OCI-LY1 (cell line): ENCODE measurements around the gene TP53BP2.

Experiments
- H2AFZ ChIP-seq: fragments of 200-600 bp; sonication (generic), shearing (Covaris generic); 2 replicates; pipeline ENCODE4 v1.6.0; 2014; ENCODE audit warnings: antibody characterized with exemption, mild to moderate bottlenecking, low read length
- H3F3A ChIP-seq: fragments of 200-600 bp; sonication (generic), shearing (Covaris generic); 2 replicates; pipeline ENCODE4 v1.6.0; 2014; ENCODE audit warnings: mild to moderate bottlenecking, antibody characterized with exemption, low read length, moderate library complexity; ENCODE audit not compliant: insufficient read depth
- H3K27ac ChIP-seq: fragments of 200-600 bp; sonication (generic); 2 replicates; pipeline ENCODE4 v1.5.1; 2014; ENCODE audit warnings: low read length, mixed run types, mild to moderate bottlenecking, low read depth; ENCODE audit not compliant: poor library complexity, severe bottlenecking
- H3K27me3 ChIP-seq: fragments of 200-600 bp; sonication (generic); 2 replicates; pipeline ENCODE4 v1.6.0; 2014; ENCODE audit warnings: antibody characterized with exemption, mild to moderate bottlenecking, low read length, moderate library complexity; ENCODE audit not compliant: insufficient read depth
- H3K36me3 ChIP-seq: fragments of 200-600 bp; sonication (generic); 2 replicates; pipeline ENCODE4 v1.6.1; 2014; ENCODE audit warnings: mild to moderate bottlenecking, antibody characterized with exemption, low read length, moderate library complexity, mixed read lengths; ENCODE audit not compliant: insufficient read depth
- H3K4me1 ChIP-seq: fragments of 200-600 bp; sonication (generic); 2 replicates; pipeline ENCODE4 v1.5.1; 2014; ENCODE audit warnings: mild to moderate bottlenecking, low read length, moderate library complexity; ENCODE audit not compliant: insufficient read depth, severe bottlenecking
- H3K4me2 ChIP-seq: fragments of 200-600 bp; sonication (generic), shearing (Covaris generic); 2 replicates; pipeline ENCODE4 v1.6.1; 2014; ENCODE audit warnings: low read length
- H3K4me3 ChIP-seq: fragments of 200-600 bp; sonication (generic); 2 replicates; pipeline ENCODE4 v1.5.1; 2014; ENCODE audit warnings: low read length, low read depth, mild to moderate bottlenecking, mixed read lengths; ENCODE audit not compliant: poor library complexity, severe bottlenecking
- H3K79me2 ChIP-seq: fragments of 200-600 bp; shearing (Covaris generic); 2 replicates; pipeline ENCODE4 v1.6.1; 2016; ENCODE audit warnings: mixed run types, low read length, mixed read lengths; ENCODE audit not compliant: insufficient read depth
- H3K9ac ChIP-seq: fragments of 200-600 bp; sonication (generic), shearing (Covaris generic); 2 replicates; pipeline ENCODE4 v1.6.1; 2014; ENCODE audit warnings: mild to moderate bottlenecking, low read length, mixed read lengths
- H3K9me2 ChIP-seq: fragments of 200-600 bp; sonication (generic), shearing (Covaris generic); 2 replicates; pipeline ENCODE4 v1.6.1; 2014; ENCODE audit warnings: low read depth, mild to moderate bottlenecking, low read length, mixed read lengths
- H3K9me3 ChIP-seq: fragments of 200-600 bp; shearing (Covaris generic); 2 replicates; pipeline ENCODE4 v1.6.1; 2014; ENCODE audit warnings: low read length, mixed read lengths
- H4K20me1 ChIP-seq: fragments of 200-600 bp; sonication (generic), shearing (Covaris generic); 2 replicates; pipeline ENCODE4 v1.6.0; 2016; ENCODE audit warnings: mild to moderate bottlenecking, low read length; ENCODE audit not compliant: insufficient read depth
- CTCF ChIP-seq: fragments of 200-600 bp; sonication (generic), shearing (Covaris generic); IDR thresholded peaks from 2 replicates; pipeline ENCODE4 v1.5.1; 2017; ENCODE audit warnings: mild to moderate bottlenecking, antibody characterized with exemption, low read length, moderate library complexity, mixed read lengths
- EZH2 ChIP-seq: fragments of 200-600 bp; sonication (generic), shearing (Covaris generic); IDR thresholded peaks from 2 replicates; pipeline ENCODE4 v1.8.0; 2017; ENCODE audit warnings: borderline replicate concordance, mixed run types, mild to moderate bottlenecking, antibody characterized with exemption, low read length, moderate library complexity, mixed read lengths

TP53BP2 gene

GRCh38 chr1:223887747-223888418 lies 42.1 kb upstream of the TP53BP2 start:
- H4K20me1 ChIP-seq = no peaks in the 10 kb centered on the region
- no peak overlapping the region for H3K4me2 ChIP-seq
- no peaks in the 10 kb centered on the region for H3K4me1 ChIP-seq
- no peaks in the 10 kb centered on the region for H3K9me3 ChIP-seq
- H3K79me2 ChIP-seq = no peaks in the 10 kb centered on the region
- H3K27ac ChIP-seq = no peak overlapping the region
- TF ChIP-seq CTCF (no peak), EZH2 (no peak)
- H3K9me2 ChIP-seq = no peaks in the 10 kb centered on the region
- no peaks in the 10 kb centered on the region for H3K36me3 ChIP-seq
- no peaks in the 10 kb centered on the region for H3K27me3 ChIP-seq
- no peak overlapping the region for H3K9ac ChIP-seq
- no peak overlapping the region for H3K4me3 ChIP-seq
- no peaks in the 10 kb centered on the region for H3F3A ChIP-seq
- no peak overlapping the region for H2AFZ ChIP-seq

- H4K20me1 ChIP-seq = no peaks in the 10 kb centered on the region
- no peaks in the 10 kb centered on the region for H3K27me3 ChIP-seq
- no peak overlapping the region for H3K4me2 ChIP-seq
- no peak overlapping the region for H2AFZ ChIP-seq
- H3K4me1 ChIP-seq = no peaks in the 10 kb centered on the region
- no peaks in the 10 kb centered on the region for H3K9me3 ChIP-seq
- no peaks in the 10 kb centered on the region for H3K79me2 ChIP-seq
- no peak overlapping the region for H3K4me3 ChIP-seq
- H3F3A ChIP-seq = no peaks in the 10 kb centered on the region
- no peak overlapping the region for H3K27ac ChIP-seq
- no peaks in the 10 kb centered on the region for H3K36me3 ChIP-seq
- TF ChIP-seq CTCF (no peak), EZH2 (no peak)
- no peaks in the 10 kb centered on the region for H3K9me2 ChIP-seq
- H3K9ac ChIP-seq = no peak overlapping the region
Observed at GRCh38 chr1:223886516-223886921, 40.8 kb upstream of the TP53BP2 start.

GRCh38 chr1:223885614-223886013 lies 39.9 kb upstream of the TP53BP2 start:
- no peak for TF ChIP-seq EZH2
- no peak for TF ChIP-seq CTCF
- H3K4me1 ChIP-seq = no peaks in the 10 kb centered on the region
- H2AFZ ChIP-seq = no peak overlapping the region
- no peaks in the 10 kb centered on the region for H3K9me3 ChIP-seq
- H3K27me3 ChIP-seq = no peaks in the 10 kb centered on the region
- no peak overlapping the region for H3K4me2 ChIP-seq
- H3K4me3 ChIP-seq = no peak overlapping the region
- no peak overlapping the region for H3K9ac ChIP-seq
- no peaks in the 10 kb centered on the region for H3K9me2 ChIP-seq
- no peaks in the 10 kb centered on the region for H3K79me2 ChIP-seq
- H3F3A ChIP-seq = no peaks in the 10 kb centered on the region
- H3K27ac ChIP-seq = no peak overlapping the region
- no peaks in the 10 kb centered on the region for H4K20me1 ChIP-seq
- H3K36me3 ChIP-seq = no peaks in the 10 kb centered on the region
